HG03064 (cell line): ENCODE data around the gene PHLDA1.
A peak's percentile ranks its signal among the peaks of the same experiment; 100 is the strongest.
"Not testable (repeated sequence)": the region's sequence is repeated elsewhere in the genome, so short reads cannot be mapped to it uniquely, and the experiment has no call there.

Source experiments
- ATAC-seq: cut with Tn5 transposase; IDR thresholded peaks from one replicate; pipeline ENCODE4 v1.9.1; 2021; ENCODE audit warnings: low read depth; ENCODE audit not compliant: unreplicated experiment

The PHLDA1 gene

DNA sequence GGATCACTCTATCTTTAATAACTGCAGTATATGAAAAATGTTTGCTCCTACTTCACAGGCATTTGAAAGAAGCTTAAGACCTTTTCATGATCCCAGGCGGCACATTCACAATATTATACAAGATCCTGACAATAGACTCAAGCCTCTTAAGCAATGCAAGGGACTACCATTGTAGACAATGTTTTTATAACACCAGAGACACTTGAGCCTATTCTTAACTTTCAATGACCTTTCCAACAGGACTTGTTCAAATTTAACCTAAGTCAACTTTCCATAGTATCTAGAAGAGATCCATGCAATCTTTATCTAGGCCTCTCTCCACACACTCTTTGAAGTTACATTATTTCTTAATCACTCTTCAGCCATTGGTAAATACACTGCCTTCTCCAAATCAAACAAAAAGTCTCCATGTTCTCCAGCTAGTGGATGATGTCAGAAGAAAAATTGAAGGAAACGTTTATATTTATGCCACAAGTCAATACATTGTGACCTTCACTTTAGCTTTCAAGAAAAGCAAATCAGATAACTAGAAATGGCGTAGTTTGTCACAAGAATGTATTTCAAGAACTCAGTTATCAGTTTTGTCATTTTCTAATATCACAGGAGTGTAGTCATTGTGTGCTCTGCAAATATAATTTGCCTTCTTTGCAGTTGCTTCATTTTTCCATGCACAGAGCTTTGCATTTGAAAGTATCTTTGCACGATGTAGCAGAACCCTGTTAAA lies 41.2 kb downstream of the PHLDA1 start:
- ATAC-seq: no peak

DNA sequence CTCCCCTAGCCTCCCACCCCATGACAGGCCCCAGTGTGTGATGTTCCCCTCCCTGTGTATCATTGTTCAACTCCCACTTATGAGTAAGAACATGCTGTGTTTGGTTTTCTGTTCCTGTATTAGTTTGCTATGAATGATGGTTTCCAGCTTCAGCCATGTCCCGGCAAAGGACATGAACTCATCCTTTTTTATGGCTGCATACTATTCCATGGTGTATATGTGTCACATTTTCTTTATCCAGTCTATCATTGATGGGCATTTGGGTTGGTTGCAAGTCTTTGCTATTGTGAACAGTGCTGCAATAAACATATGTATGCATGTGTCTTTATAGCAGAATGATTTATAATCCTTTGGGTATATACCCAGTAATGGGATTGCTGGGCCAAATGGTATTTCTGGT lies 43.9 kb downstream of the PHLDA1 start:
- ATAC-seq: not testable (repeated sequence)

DNA sequence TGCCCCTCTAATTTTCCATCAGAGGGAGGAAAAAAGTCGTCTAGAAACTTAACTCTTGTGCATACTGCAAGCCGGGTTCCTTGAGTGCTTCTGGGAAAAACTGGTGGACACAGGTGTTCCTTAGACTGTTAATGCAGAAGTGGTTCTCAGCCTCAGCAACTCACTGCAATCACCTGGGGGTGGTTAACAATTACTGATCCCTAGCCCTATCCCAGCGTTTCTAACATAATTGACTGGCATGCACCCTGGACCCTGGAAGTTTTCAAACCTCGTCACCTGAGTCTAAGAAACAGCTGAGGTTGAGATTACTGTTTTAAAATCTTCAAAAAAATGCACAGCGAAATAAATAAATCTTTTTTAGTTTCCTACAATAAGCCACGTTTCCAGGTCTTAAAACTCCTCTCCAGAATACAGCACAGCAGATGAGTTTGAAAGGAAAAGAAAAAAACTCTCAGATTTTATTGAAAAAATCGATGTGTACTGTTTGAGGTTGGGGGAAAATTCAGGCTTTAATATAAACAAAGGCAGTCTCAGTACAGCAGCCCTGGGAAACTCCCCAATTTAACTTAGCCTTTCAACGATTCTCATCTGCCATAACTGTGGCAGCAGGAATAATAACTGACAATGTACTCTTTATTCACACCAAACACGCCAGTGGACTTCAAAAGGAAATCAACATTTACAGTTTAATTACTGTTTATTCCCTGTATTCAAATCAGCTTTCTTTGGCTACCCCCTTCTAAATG lies 45.4 kb downstream of the PHLDA1 start:
- ATAC-seq: no peak

DNA sequence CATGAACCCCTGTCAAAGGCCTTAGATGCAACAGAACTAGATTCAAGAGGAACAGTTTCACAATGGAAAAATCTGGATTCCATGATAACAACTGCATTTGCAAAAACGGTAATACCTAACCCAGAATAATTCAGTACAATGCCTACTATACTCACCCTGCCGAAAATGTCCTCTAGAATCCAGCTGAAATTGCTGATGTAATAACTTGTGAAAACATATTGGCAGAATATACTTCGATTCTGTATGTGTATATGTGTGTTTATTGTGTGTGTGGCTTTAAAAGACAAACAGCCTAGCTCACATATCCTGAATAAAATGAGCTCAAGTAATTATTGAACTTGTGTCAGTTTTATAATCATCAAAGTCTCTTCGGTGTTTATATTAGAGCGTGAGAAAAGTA lies 46.0 kb downstream of the PHLDA1 start:
- no peak for ATAC-seq

DNA sequence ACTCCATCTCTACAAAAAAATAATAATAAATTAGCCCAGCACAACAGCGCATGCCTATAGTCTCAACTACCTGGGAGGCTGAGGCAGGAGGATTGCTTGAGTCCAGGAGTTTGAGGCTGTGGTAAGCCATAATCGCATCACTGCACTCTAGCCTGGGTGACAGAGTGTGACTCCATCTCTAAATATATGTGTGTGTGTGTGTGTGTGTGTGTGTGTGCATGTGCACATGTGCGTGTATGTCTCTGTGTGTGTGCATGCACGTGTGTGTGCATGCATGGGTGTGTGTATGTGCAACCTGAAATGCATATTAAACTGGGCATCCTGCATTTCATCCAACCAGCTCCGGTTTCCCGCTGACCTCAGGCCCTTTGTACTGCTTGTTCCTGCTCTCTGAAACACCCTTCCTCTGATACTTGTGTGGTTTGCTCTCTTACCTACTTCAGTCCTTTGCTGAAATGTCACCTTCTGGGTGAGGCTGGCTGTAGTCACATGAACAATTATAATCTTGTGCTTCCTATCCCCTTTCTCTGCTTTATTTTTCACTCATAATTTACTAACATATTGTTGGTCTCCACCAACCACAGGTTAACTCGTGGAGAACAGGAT lies 46.9 kb downstream of the PHLDA1 start:
- ATAC-seq: no peak

DNA sequence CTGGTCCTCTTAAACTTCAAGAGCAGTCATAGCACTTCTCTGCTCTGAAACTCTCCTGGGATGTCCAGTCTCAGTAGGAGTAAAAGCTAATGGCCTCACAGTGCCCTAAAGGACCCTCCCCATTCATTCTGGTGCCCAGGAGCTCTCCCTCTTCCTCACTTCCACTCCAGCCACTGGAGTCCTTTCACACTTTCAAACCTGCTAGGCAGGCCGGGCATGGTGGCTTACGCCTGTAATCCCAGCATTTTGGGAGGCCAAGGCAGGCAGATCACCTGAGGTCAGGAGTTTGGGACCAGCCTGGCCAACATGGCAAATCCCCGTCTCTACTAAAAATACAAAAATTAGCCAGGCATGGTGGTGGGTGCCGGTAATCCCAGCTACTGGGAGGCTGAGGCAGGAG lies 47.7 kb downstream of the PHLDA1 start:
- not testable (repeated sequence) for ATAC-seq

DNA sequence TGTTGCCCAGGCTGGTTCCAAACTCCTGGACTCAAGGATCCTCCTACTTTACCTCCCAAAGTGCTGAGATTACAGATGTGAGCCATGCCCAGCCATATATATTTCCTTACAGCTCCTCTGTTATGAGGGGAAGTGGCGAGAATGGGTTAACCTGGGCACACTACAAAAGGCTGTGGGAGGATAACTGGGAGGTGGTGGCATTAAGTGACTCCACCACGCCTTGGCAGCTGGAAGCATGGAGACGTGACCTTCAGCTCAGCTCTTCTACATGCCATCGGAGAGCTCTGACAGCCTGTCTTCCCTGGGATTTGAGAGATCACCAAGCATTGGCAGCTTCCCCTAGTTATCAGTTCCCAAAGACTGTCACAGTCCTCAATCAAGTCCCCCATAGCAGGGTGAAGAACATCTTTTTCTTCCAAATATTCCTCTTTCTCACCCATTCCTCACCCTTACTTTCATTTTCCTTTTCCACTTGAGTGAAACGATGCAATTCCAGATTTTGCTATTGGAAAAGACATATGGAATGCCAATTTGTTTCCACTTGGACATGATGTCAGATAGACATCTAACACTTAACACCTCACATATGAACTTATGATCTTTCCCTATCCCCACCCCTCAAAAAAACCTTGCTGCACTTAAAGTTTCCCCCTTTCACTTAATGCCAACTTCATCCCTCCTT lies 48.5 kb downstream of the PHLDA1 start:
- no peak for ATAC-seq

DNA sequence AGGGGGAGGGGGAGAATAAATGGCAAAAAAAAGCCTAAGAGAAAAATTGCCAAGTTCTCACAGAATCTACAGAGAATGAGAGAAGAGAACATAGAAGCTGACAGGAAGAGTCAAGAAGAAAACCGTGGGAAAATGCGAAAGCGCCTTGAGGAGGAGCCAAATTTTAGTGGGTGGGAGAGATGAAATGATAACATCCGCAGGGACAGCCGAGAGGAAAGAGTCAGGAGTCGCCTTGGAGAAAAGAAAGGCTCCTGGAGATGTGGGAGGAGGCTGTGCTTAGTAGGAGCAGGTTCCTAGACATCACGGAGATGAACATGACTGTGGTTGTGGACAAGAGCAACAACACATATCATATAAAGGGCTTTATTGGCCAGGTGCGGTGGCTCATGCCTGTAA lies 49.4 kb downstream of the PHLDA1 start:
- no peak for ATAC-seq

DNA sequence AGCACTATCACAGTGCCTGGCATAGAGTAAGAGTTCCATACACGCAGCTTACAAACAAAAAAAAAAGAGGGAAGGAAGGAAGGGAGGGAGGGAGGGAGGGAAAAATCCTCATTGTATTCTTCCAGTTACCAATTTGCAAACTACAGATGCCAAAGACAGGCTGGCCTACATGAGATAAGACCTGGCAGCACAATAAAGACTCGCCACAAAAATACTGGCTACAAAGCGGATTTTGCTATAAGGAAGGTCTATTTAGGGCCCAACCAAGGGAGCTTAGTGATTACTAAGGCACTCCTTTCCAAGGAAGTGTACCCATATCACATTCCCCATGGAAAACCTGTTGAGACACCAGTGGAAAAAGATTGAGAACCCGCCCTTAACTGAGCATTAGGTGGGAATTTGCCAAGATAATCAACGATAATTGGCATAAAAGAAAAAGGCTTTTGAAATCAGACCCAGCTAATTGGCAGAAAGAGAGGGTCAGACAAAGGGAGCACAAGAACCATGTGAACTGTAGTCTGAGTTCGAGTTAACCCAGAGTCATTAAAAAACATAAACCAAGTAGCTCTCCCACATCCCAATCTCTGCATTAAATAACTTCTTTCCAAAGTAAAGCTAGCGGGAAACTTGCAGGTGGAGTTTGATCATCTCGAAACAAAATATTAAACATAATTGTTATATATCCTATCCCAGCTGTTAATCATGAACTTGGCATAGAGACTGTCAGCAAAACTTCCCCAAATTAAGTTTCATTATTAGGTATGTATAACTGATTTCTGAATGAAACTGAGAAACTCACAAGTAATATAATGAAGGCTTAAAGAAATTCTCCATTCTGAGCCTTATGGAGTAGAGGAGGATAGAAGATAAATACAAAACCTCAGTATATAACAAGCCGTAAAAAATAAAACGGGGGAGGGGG lies 50.1 kb downstream of the PHLDA1 start:
- ATAC-seq: no peak

DNA sequence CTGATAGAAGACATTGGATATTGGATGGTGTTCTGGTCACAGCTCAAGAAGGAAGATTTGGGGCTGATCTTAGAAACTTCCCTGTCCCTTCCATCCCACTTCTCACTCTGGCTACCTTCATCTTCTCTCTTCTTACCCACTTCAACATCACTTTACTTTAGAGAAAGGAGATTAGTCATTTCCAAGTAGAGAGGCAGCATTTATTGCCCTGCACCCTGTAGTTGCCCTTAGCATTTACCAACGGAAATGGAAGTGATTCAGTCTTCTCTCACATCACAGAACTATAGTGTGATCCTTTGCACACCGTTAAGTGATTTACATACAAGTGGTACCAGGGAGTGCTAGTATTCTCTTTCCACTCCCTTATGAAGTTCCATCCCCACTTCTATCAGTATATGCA lies 52.4 kb downstream of the PHLDA1 start:
- no peak for ATAC-seq

DNA sequence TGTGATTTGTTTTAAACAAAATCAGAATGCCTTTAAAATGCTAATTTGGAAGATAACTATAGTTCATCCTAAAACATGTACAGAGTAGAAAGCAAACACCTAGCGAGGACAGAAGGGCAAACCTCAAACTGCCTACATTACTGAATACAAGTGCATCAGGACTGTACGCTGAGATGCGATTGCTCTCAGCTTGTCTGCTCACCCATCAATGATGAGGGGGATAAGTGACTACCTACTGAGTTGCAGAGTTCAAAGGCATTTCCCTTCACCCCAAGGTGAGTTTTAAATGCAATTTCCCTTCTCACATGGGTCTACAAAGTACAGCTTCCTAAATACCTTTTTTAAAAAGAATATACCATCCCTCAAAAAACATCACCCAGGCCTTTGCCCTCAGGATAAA lies 52.9 kb downstream of the PHLDA1 start:
- no peak for ATAC-seq

DNA sequence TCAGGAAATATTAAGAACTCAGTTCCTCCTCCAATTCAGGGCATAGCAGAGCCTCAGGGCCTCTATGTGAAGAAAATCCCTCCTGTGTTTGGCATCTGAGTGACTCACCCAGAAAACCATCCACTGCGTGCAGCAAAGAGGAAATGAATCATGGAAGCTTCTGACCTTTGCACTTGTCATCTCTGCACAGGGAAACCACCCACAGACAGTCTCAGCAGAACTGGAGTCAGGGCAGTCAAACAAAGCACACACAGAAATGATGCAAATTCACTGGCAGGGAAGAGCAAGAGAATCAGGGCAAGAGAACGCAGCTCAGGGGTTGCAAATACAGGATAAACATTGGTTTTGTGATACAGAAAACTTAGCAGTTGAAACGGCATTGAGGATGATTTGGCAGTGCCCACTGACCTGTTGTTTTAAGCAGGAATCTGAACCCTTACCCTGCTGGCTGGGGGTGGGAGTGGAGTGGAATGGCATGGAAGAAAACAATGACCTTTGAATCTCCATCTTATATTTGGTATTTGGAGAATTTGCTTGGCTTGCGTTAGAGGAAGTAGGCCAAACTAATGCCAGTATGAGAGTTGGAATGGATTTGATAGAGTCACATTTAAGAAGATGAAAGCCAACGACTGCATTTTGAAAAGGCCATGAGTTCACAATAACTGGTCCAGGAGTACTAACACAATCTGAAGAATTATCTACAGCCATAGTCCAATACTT lies 53.5 kb downstream of the PHLDA1 start:
- ATAC-seq: peak; percentile 96

DNA sequence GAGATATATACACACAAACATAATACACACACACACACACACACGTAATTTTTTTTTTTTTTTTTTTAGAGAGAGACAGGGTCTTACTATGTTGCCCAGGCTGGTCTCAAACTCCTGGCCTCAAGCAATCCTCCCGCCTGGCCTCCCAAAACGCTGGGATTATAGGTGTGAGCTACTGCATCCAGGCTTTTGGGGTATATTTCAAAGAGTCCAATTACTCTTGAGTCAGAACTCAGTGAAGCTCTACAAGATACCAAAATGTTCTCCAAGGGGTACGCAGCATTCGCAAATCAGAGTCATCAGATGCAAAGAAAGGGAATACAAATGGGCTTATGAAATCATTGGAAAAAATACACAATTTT lies 54.0 kb downstream of the PHLDA1 start:
- peak; percentile 2 for ATAC-seq

DNA sequence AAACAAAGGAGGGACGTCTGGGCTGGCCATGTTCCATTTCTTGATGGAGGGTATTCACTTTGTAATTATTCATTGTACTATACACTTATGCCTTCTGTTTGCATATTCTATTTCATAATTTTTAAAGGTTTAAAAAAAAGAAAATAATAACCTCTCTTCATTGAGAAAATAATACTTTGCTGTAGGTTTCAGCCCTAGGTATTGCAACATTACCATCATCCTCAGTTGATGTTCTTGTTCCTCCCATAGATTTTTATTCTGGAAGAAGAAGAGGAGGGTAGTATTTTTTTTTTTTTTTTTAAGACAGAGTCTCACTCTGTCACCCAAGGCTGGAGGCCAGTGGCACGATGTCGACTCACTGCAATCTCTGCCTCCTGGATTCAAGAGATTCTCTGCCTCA lies 54.7 kb downstream of the PHLDA1 start:
- ATAC-seq: no peak

DNA sequence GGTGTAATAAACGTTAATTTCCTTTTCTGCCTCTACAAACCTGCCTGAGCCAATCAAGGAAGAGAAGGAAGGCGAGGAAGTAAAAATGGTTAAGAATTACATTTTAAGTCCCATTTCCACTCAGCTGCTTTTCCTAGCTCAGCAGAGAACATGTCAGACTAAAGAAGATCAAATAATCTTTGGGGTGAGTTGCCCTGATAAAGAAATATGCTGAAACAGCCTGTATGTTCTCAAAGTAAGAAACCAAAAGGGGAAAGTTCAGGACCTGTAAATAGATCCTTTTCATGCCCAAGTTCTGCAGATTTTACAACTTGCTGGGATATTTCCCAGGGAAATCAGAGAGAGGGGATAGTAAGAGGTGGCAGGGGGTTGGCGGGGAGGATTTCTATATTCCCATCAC lies 55.5 kb downstream of the PHLDA1 start:
- no peak for ATAC-seq

DNA sequence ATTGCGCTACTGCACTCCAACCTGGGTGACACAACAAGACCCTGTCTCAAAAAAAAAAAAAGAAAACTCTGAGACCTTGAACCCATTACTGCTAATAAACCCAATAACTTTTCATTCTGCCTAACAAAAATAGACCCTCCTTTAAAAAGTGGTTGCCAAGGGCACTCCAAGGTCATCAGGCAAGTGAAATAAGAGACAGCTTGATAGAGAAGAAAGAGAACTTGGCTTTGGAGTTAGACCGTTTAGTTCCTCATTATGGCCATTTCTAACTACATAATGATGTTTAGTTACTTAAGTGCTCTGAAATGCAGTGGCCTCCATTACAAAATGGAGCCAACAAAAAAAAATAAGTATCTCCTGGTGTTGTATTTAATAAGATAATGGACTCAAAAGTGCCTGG lies 55.9 kb downstream of the PHLDA1 start:
- no peak for ATAC-seq
